Smooth muscle cell (in vitro differentiated cells): Measurements from ENCODE around the gene GPN1. TPM values are rescaled to one million over a fixed set of nuclear protein-coding genes. Genes with fewer than 3 reads are reported as not detected.

Source experiments
- DNase-seq: peaks from one replicate; lab custom pipeline; 2025; ENCODE audit not compliant: unreplicated experiment; lab: John Stamatoyannopoulos, UW
- H2AFZ ChIP-seq: fragments of 200-600 bp; sonication (generic); 2 replicates; pipeline ENCODE4 v1.6.0; 2016; ENCODE audit warnings: antibody characterized with exemption, low read depth, mild to moderate bottlenecking
- H3F3A ChIP-seq: fragments of 200-600 bp; sonication (generic); 2 replicates; pipeline ENCODE4 v1.6.0; 2017; ENCODE audit warnings: antibody characterized with exemption, low read depth
- H3K27ac ChIP-seq: fragments of 200-600 bp; sonication (generic); 2 replicates; pipeline ENCODE4 v1.5.1; 2016; ENCODE audit warnings: low read depth, mild to moderate bottlenecking
- H3K27me3 ChIP-seq: fragments of 200-600 bp; sonication (generic); 2 replicates; pipeline ENCODE4 v1.6.1; 2016; ENCODE audit warnings: low read depth, mild to moderate bottlenecking
- H3K36me3 ChIP-seq: fragments of 200-600 bp; sonication (generic); 2 replicates; pipeline ENCODE4 v1.5.1; 2016; ENCODE audit warnings: low read depth
- H3K4me1 ChIP-seq: fragments of 200-600 bp; sonication (generic); 2 replicates; pipeline ENCODE4 v1.5.1; 2016; ENCODE audit warnings: low read depth
- H3K4me2 ChIP-seq: fragments of 200-600 bp; sonication (generic); 2 replicates; pipeline ENCODE4 v1.6.0; 2016; ENCODE audit warnings: mild to moderate bottlenecking
- H3K4me3 ChIP-seq: fragments of 200-600 bp; sonication (generic); 2 replicates; pipeline ENCODE4 v1.5.1; 2016; ENCODE audit warnings: mild to moderate bottlenecking
- H3K79me2 ChIP-seq: fragments of 200-600 bp; sonication (generic); 2 replicates; pipeline ENCODE4 v1.6.0; 2016; ENCODE audit warnings: low read depth, mild to moderate bottlenecking
- H3K9ac ChIP-seq: fragments of 200-600 bp; sonication (generic); 2 replicates; pipeline ENCODE4 v1.6.0; 2016; ENCODE audit warnings: low read depth
- H3K9me3 ChIP-seq: fragments of 200-600 bp; sonication (generic); replicated peaks from 2 replicates; pipeline ENCODE4 v1.5.1; 2016; ENCODE audit warnings: low read depth
- H4K20me1 ChIP-seq: fragments of 200-600 bp; sonication (generic); 2 replicates; pipeline ENCODE4 v1.6.0; 2016; ENCODE audit warnings: low read depth
- WGBS: methylation state at CpG from one replicate; pipeline ENCODE4 v1.1.7; 2016; ENCODE audit warnings: low lambda C conversion rate; 5-methylcytosine and 5-hydroxymethylcytosine counted together
- polyA plus RNA-seq: library from polyadenylated mRNA; unstranded; fragments of >200 nt; fragmentation: Nextera tagmentation; extraction: Ambion mirVana; gene quantifications from 2 replicates; pipeline ENCODE4 v1.2.1, GENCODE V29; 2016
- small RNA-seq: library from RNA; depleted of rRNA; stranded (forward); fragments of <200 nt; gene quantifications from one replicate; pipeline ENCODE3, GENCODE V24; 2014
- total RNA-seq: library from RNA; depleted of rRNA; stranded (reverse); fragments of >200 nt; gene quantifications from 2 replicates; pipeline ENCODE4 v1.2.3, GENCODE V29; 2014
- TF ChIP-seq, protein P1 (sequence below): fragments of 200-600 bp; sonication (generic); IDR thresholded peaks from 2 replicates; pipeline ENCODE4 v1.5.1; 2017; ENCODE audit warnings: borderline replicate concordance, mild to moderate bottlenecking, antibody characterized with exemption; ENCODE audit not compliant: insufficient read depth, poor library complexity, severe bottlenecking

Gene GPN1
- total and polyA plus RNA-seq, 2 experiments from 2014 or later = 39.0 to 54.0 TPM

DNA sequence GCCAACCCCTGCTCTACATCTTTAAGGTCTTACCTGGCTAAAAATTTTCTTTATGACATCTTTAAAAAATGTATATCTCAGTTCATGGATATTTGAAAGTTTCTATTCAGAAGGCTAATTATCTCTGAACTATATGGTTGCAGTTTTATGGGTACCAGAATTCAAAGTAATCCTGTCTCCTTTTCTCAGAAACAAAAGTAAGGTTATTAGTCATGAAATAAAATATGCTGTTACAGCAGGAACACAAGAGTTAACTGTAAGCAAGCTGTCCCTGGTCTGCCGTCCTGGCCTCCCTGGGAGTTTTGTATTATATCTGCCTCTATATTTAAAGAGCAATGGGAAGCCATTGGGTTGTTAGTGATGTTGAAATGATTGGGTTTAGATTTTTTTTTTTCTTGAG lies 68.8 kb downstream of the GPN1 start:
- Histone ChIP-seq H3K36me3 (peaks cover 3% of the 10 kb centered on the region), H3K4me3 (no peak overlapping the region), H3K4me1 (no peaks in the 10 kb centered on the region), H4K20me1 (no peaks in the 10 kb centered on the region), H3K4me2 (no peak overlapping the region), H2AFZ (no peak overlapping the region), H3K27ac (no peak overlapping the region), H3K9me3 (no peaks in the 10 kb centered on the region), H3K9ac (no peak overlapping the region), H3K27me3 (no peaks in the 10 kb centered on the region), H3F3A (no peaks in the 10 kb centered on the region), H3K79me2 (no peaks in the 10 kb centered on the region)
- TF ChIP-seq, protein P1, sequence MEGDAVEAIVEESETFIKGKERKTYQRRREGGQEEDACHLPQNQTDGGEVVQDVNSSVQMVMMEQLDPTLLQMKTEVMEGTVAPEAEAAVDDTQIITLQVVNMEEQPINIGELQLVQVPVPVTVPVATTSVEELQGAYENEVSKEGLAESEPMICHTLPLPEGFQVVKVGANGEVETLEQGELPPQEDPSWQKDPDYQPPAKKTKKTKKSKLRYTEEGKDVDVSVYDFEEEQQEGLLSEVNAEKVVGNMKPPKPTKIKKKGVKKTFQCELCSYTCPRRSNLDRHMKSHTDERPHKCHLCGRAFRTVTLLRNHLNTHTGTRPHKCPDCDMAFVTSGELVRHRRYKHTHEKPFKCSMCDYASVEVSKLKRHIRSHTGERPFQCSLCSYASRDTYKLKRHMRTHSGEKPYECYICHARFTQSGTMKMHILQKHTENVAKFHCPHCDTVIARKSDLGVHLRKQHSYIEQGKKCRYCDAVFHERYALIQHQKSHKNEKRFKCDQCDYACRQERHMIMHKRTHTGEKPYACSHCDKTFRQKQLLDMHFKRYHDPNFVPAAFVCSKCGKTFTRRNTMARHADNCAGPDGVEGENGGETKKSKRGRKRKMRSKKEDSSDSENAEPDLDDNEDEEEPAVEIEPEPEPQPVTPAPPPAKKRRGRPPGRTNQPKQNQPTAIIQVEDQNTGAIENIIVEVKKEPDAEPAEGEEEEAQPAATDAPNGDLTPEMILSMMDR = no peak
- WGBS = 89% methylated on average over 1 of the region's 1 CpG
- DNase-seq = no peak

Small RNAs within 50 kb of the gene (small RNA-seq; reads per million reads assigned to genes)
- gene RF00340 = not detected

Other genes with a start within 250 kb of the GPN1 start
- gene ZNF513, start 248.3 kb upstream of the GPN1 start, total RNA-seq = 6.5 and 7.6 TPM in 2 replicates
- 15.7 and 21.3 TPM in 2 replicates for gene ZNF513, start 248.3 kb upstream of the GPN1 start, polyA plus RNA-seq
- gene PPM1G, start 219.5 kb upstream of the GPN1 start, total RNA-seq = 30.2 and 32.8 TPM in 2 replicates
- 48.7 and 60.0 TPM in 2 replicates for gene PPM1G, start 219.5 kb upstream of the GPN1 start, polyA plus RNA-seq
- 134 and 145 TPM in 2 replicates for gene NRBP1, start 200.4 kb upstream of the GPN1 start, total RNA-seq
- gene NRBP1, start 200.4 kb upstream of the GPN1 start, polyA plus RNA-seq = 195 and 197 TPM in 2 replicates
- gene KRTCAP3, start 186.7 kb upstream of the GPN1 start, total RNA-seq = 1.7 and 2.9 TPM in 2 replicates
- gene KRTCAP3, start 186.7 kb upstream of the GPN1 start, polyA plus RNA-seq = 3.2 and 9.2 TPM in 2 replicates
- 17.4 and 26.3 TPM in 2 replicates for gene IFT172, start 139.3 kb upstream of the GPN1 start, total RNA-seq
- 12.5 and 22.2 TPM in 2 replicates for gene IFT172, start 139.3 kb upstream of the GPN1 start, polyA plus RNA-seq
- gene FNDC4, start 133.8 kb upstream of the GPN1 start, total RNA-seq = 6.7 and 8.8 TPM in 2 replicates
- 20.3 and 24.1 TPM in 2 replicates for gene FNDC4, start 133.8 kb upstream of the GPN1 start, polyA plus RNA-seq
- not detected in 2 replicates for gene GCKR, start 132.2 kb upstream of the GPN1 start, total RNA-seq
- 0.48 and 0.70 TPM in 2 replicates for gene GCKR, start 132.2 kb upstream of the GPN1 start, polyA plus RNA-seq
- 15.6 and 18.6 TPM in 2 replicates for gene ZNF512, start 46.0 kb upstream of the GPN1 start, total RNA-seq
- gene ZNF512, start 46.0 kb upstream of the GPN1 start, polyA plus RNA-seq = 12.2 and 13.6 TPM in 2 replicates
- 0.81 and 6.3 TPM in 2 replicates for gene CCDC121, start within 50 bp of the GPN1 start, total RNA-seq
- gene CCDC121, start within 50 bp of the GPN1 start, polyA plus RNA-seq = 1.7 and 3.4 TPM in 2 replicates
- 27.6 and 29.8 TPM in 2 replicates for gene SUPT7L, start 34.6 kb downstream of the GPN1 start, total RNA-seq
- gene SUPT7L, start 34.6 kb downstream of the GPN1 start, polyA plus RNA-seq = 18.9 and 27.9 TPM in 2 replicates
- 27.5 and 28.7 TPM in 2 replicates for gene SLC4A1AP, start 34.8 kb downstream of the GPN1 start, total RNA-seq
- 26.2 and 29.7 TPM in 2 replicates for gene SLC4A1AP, start 34.8 kb downstream of the GPN1 start, polyA plus RNA-seq
- 94.5 and 142 TPM in 2 replicates for gene MRPL33, start 142.7 kb downstream of the GPN1 start, total RNA-seq
- gene MRPL33, start 142.7 kb downstream of the GPN1 start, polyA plus RNA-seq = 192 and 193 TPM in 2 replicates